HepG2 (cell line): ENCODE data around the gene ZMYM1. TPM values are rescaled to one million over a fixed set of nuclear protein-coding genes. Genes with fewer than 3 reads are reported as not detected.

ENCODE experiments used
- ATAC-seq: fragments of 200-7000 bp; cut with Tn5 transposase; 3 replicates; pipeline ENCODE4 v1.9.1; 2020; ENCODE audit warnings: mild to moderate bottlenecking, moderate library complexity
- BruUV-seq: library from RNA; stranded (reverse); fragments of 400-500 nt; replicated peaks from 2 replicates; lab custom pipeline; 2021; lab: Mats Ljungman, UMichigan
- CTCF ChIA-PET: fragments of 300-600 bp; formaldehyde crosslinking; extraction: SDS; loops from one replicate; lab custom pipeline; 2021; ENCODE audit warnings: low total read pairs, inconsistent platforms, low intra/inter-chr PET ratio; lab: Yijun Ruan, JAX
- POLR2A ChIA-PET: fragments of 350-600 bp; sonication (Branson Sonifier 250); formaldehyde crosslinking; loops from one replicate; lab custom pipeline; 2020; ENCODE audit warnings: antibody characterized with exemption, inconsistent platforms; lab: Yijun Ruan, JAX
- DNase-seq: peaks from one replicate; pipeline ENCODE4 v3.0.0-alpha.2; 2015; ENCODE audit warnings: low spot score
- FAIRE-seq: peaks from 3 replicates; lab custom pipeline; 2011; peaks lifted over from hg19 to GRCh38; lab: Jason Lieb, UNC
- H2AFZ ChIP-seq: one replicate; pipeline ENCODE4 v1.6.1; 2011; ENCODE audit warnings: low read length, inconsistent platforms
- H3K27ac ChIP-seq: fragments of 300-600 bp; 3 replicates; pipeline ENCODE4 v1.8.0; 2011; ENCODE audit warnings: mixed run types, mild to moderate bottlenecking, mixed read lengths, low read length, inconsistent platforms; ENCODE audit not compliant: insufficient read depth; ENCODE audit errors: extremely low read length
- H3K27me3 ChIP-seq, 2 experiments: fragments of 200-600 bp in 1 of 2; 2 replicates in 1 of 2; 3 replicates in 1 of 2; pipeline versions ENCODE4 v1.6.0 to v1.8.0; 2011; ENCODE audit warnings: low read length in 2 of 2, mild to moderate bottlenecking in 2 of 2, moderate library complexity in 2 of 2, inconsistent platforms in 1 of 2; ENCODE audit not compliant: insufficient read depth in 2 of 2, control insufficient read depth in 1 of 2
- H3K36me3 ChIP-seq, 2 experiments: fragments of 200-600 bp in 1 of 2; replicated peaks in 1 of 2; 2 replicates in 1 of 2; 3 replicates in 1 of 2; pipeline versions ENCODE4 v1.5.1 to v1.8.0; 2011; ENCODE audit warnings: low read length in 2 of 2, inconsistent platforms in 1 of 2; ENCODE audit not compliant: insufficient read depth in 2 of 2, control insufficient read depth in 1 of 2
- H3K4me1 ChIP-seq: 2 replicates; pipeline ENCODE4 v1.5.1; 2012; ENCODE audit warnings: low read length, inconsistent platforms; ENCODE audit not compliant: insufficient read depth
- H3K4me2 ChIP-seq: 2 replicates; pipeline ENCODE4 v1.6.0; 2011; ENCODE audit warnings: low read depth, low read length, inconsistent platforms
- H3K4me3 ChIP-seq, 3 experiments: fragments of 200-600 bp in 1 of 3; sonication (generic), shearing (Covaris generic) in 1 of 3; replicated peaks in 1 of 3; 2 replicates each; pipeline ENCODE4 v1.5.1; 2011 to 2016; ENCODE audit warnings: low read length in 3 of 3, inconsistent platforms in 2 of 3, low read depth in 2 of 3, mild to moderate bottlenecking in 2 of 3, control low read depth in 1 of 3, mixed read lengths in 1 of 3; ENCODE audit not compliant: insufficient read depth in 1 of 3
- H3K79me2 ChIP-seq: one replicate; pipeline ENCODE4 v1.6.1; 2011; ENCODE audit warnings: low read length, inconsistent platforms; ENCODE audit not compliant: insufficient read depth
- H3K9ac ChIP-seq: 2 replicates; pipeline ENCODE4 v1.6.0; 2011; ENCODE audit warnings: mild to moderate bottlenecking, low read depth, low read length, inconsistent platforms; ENCODE audit not compliant: insufficient read depth
- H3K9me3 ChIP-seq: 2 replicates; pipeline ENCODE4 v1.5.1; 2012; ENCODE audit warnings: mild to moderate bottlenecking, low read length
- H4K20me1 ChIP-seq: 2 replicates; pipeline ENCODE4 v1.6.0; 2011; ENCODE audit warnings: inconsistent platforms, mild to moderate bottlenecking, low read length, moderate library complexity; ENCODE audit not compliant: insufficient read depth
- CHD4 ChIP-seq: fragments of 200-600 bp; sonication (generic); IDR thresholded peaks from 2 replicates; pipeline ENCODE4 v1.7.0; 2017; ENCODE audit warnings: mild to moderate bottlenecking, low read length, borderline replicate concordance
- GATAD1 ChIP-seq: IDR thresholded peaks from 2 replicates; pipeline ENCODE4 v1.6.1; 2016; ENCODE audit warnings: missing genetic modification reagents, missing compliant biosample characterization
- HHEX ChIP-seq: IDR thresholded peaks from 2 replicates; pipeline ENCODE4 v1.6.1; 2016; ENCODE audit warnings: control low read depth
- IRF1 ChIP-seq: sonication (generic); formaldehyde crosslinking; IDR thresholded peaks from 2 replicates; pipeline ENCODE4 v1.4.0; 2020; ENCODE audit warnings: low read depth, mild to moderate bottlenecking, missing genetic modification reagents
- JUN ChIP-seq: sonication (generic); formaldehyde crosslinking; IDR thresholded peaks from 2 replicates; pipeline ENCODE4 v1.4.0; 2020; ENCODE audit warnings: mild to moderate bottlenecking, missing genetic modification reagents
- KIAA2018 ChIP-seq: sonication (generic); formaldehyde crosslinking; IDR thresholded peaks from 2 replicates; pipeline ENCODE4 v1.5.0; 2020; ENCODE audit warnings: mild to moderate bottlenecking, missing genetic modification reagents, borderline replicate concordance
- SOX5 ChIP-seq: IDR thresholded peaks from 2 replicates; pipeline ENCODE4 v1.6.1; 2016; ENCODE audit warnings: borderline replicate concordance
- ZFY ChIP-seq: sonication (generic); formaldehyde crosslinking; IDR thresholded peaks from 2 replicates; pipeline ENCODE4 v1.4.0; 2020; ENCODE audit warnings: missing genetic modification reagents
- ZNF282 ChIP-seq: fragments of 450-650 bp; IDR thresholded peaks from 2 replicates; pipeline ENCODE4 v1.6.1; 2018; ENCODE audit not compliant: partially characterized antibody
- ZNF567 ChIP-seq: sonication (generic); formaldehyde crosslinking; IDR thresholded peaks from 2 replicates; pipeline ENCODE4 v1.8.1; 2023; ENCODE audit warnings: mild to moderate bottlenecking, missing genetic modification reagents, borderline replicate concordance
- ZNF770 ChIP-seq: sonication (generic); formaldehyde crosslinking; IDR thresholded peaks from 2 replicates; pipeline ENCODE4 v1.5.0; 2020; ENCODE audit warnings: mild to moderate bottlenecking, missing genetic modification reagents
- WGBS: methylation state at CpG from one replicate; pipeline ENCODE4 v1.1.6; 2017; ENCODE audit warnings: low lambda C conversion rate; 5-methylcytosine and 5-hydroxymethylcytosine counted together
- in situ Hi-C: cut with HindIII; loops from 2 replicates; pipeline ENCODE4 v1.10.0; 2017; ENCODE audit warnings: low pct_unique_long_range_greater_than_20kb; ENCODE audit not compliant: extremely low pct_ligation_motif_present
- intact Hi-C: fragments of 100-400 bp; cut with micrococcal nuclease; formaldehyde crosslinking; loops from one replicate; pipeline ENCODE4 v1.10.0; 2022; ENCODE audit not compliant: unreplicated experiment
- polyA plus RNA-seq, 8 experiments: library from polyadenylated mRNA; depleted of rRNA in 3 of 8; stranded (reverse) in 7 of 8; unstranded in 1 of 8; fragments of >200 nt; fragmentation: Illumina TruSeq in 4 of 8; extraction: Trizol in 4 of 8; gene quantifications; 2 replicates each; pipeline versions ENCODE4 v1.2.1 to v1.2.3, GENCODE V29; 2011 to 2016; ENCODE audit warnings: low read depth in 4 of 8, missing spikeins in 1 of 8, mixed read lengths in 1 of 8; ENCODE audit not compliant: insufficient read depth in 1 of 8
- total RNA-seq, 5 experiments: library from RNA; depleted of rRNA; stranded (reverse); fragments of >200 nt; fragmentation: Illumina TruSeq; extraction: Trizol; gene quantifications; 2 replicates each; pipeline ENCODE4 v1.2.3, GENCODE V29; 2016; ENCODE audit warnings: low read depth in 1 of 5

The ZMYM1 gene
- total and polyA plus RNA-seq, 2 of the 13 experiments (the other 11 are each of a cell fraction or from before 2014, with no cell fraction given), result 10.0 to 16.2 TPM

GRCh38 chr1:35046730-35047129 is 32.5 kb upstream of the ZMYM1 start (continued):
- TF ChIP-seq ZNF567 (CRISPR knock-in tag) (no peak), HHEX (CRISPR knock-in tag) (no peak), GATAD1 (no peak), ZNF282 (no peak)
- TF ChIP-seq, all 625 proteins: peak for 0

GRCh38 chr1:35047188-35047858 is 31.9 kb upstream of the ZMYM1 start:
- ATAC-seq, result peak; percentile 67
- no peak for FAIRE-seq
- in situ Hi-C loops, result no loop called here
- H3K9ac ChIP-seq, result peak overlapping the region; percentile 5; the same call in 1 of the 2 replicates
- H3K9me3 ChIP-seq, result no peaks in the 10 kb centered on the region
- ChIA-PET CTCF (no interaction called here), POLR2A (interaction anchor here (0.6 to 1.4 kb wide), 2 partner anchors 15 to 125 kb away, joined by 3 to 4 read pairs; partner anchors contain the start of gene ZMYM6)
- H3K4me3 ChIP-seq, result no peak overlapping the region
- intact Hi-C loops, result no loop called here
- WGBS, result 6% methylated on average over 2 of the region's 2 CpGs
- 0 out of 5 replicates have a peak, but pooled peaks cover 0 to 4% of the 10 kb centered on the region in 2 experiments for H3K27me3 ChIP-seq
- no peak for DNase-seq
- H3K27ac ChIP-seq, result no peak overlapping the region
- H3K4me1 ChIP-seq, result peaks cover 11% of the 10 kb centered on the region
- TF ChIP-seq SOX5 (CRISPR knock-in tag) (no peak), CHD4 (no peak), ZNF770 (CRISPR knock-in tag) (no peak), JUN (CRISPR knock-in tag) (no peak), KIAA2018 (CRISPR knock-in tag) (no peak), IRF1 (CRISPR knock-in tag) (no peak), ZFY (no peak)
- peak overlapping the region; percentile 54 for H2AFZ ChIP-seq
- peak overlapping the region; percentile 30 for H3K4me2 ChIP-seq
- H3K79me2 ChIP-seq, result no peaks in the 10 kb centered on the region
- no TSS peak for BruUV-seq
- no peaks in the 10 kb centered on the region for H3K36me3 ChIP-seq
- H4K20me1 ChIP-seq, result no peaks in the 10 kb centered on the region
